Measurements from ENCODE around the gene CATSPERD.

The CATSPERD gene

GRCh38 chr19:5719961-5720790 lies at the start of gene CATSPERD, which contains the start of gene LONP1:
CATSPERD (plus strand) TSS chr19:5720637; CDS start chr19:5720738, 101 bp downstream.
LONP1 (minus strand) TSS chr19:5720146; CDS start chr19:5720132, 14 bp downstream.
- DNase-seq = peak; percentile 94

- DNase-seq = no peak
Measured at GRCh38 chr19:5671600-5671999, 48.8 kb upstream of the CATSPERD start.

GRCh38 chr19:5672708-5673459 lies 47.6 kb upstream of the CATSPERD start:
- DNase-seq = no peak

- DNase-seq = no peak
Measured at GRCh38 chr19:5673752-5674151, 46.7 kb upstream of the CATSPERD start.

- no peak for DNase-seq
Measured at GRCh38 chr19:5674714-5675113, 45.7 kb upstream of the CATSPERD start.

- DNase-seq = no peak
Measured at GRCh38 chr19:5676105-5676771, 44.2 kb upstream of the CATSPERD start.

GRCh38 chr19:5676772-5677105 lies 43.7 kb upstream of the CATSPERD start:
- no peak for DNase-seq

GRCh38 chr19:5677136-5677535 lies 43.3 kb upstream of the CATSPERD start:
- DNase-seq = no peak

- no peak for DNase-seq
Measured at GRCh38 chr19:5677580-5677979, 42.9 kb upstream of the CATSPERD start.

- DNase-seq = no peak
Measured at GRCh38 chr19:5678071-5678718, 42.2 kb upstream of the CATSPERD start.

- no peak for DNase-seq
Measured at GRCh38 chr19:5679289-5680083, 41.0 kb upstream of the CATSPERD start.

- no peak for DNase-seq
Measured at GRCh38 chr19:5680084-5680436, 40.4 kb upstream of the CATSPERD start.

GRCh38 chr19:5680437-5681368 lies 39.7 kb upstream of the CATSPERD start, which contains the start of the genes HSD11B1L and MICOS13:
HSD11B1L (plus strand) TSS chr19:5681027; CDS start chr19:5684833, 3,806 bp downstream.
MICOS13 (minus strand) TSS chr19:5680516; CDS start chr19:5680486, 30 bp downstream.
- peak; percentile 96 for DNase-seq

- no peak for DNase-seq
Measured at GRCh38 chr19:5681391-5682106, 38.9 kb upstream of the CATSPERD start.

GRCh38 chr19:5682107-5682482 lies 38.3 kb upstream of the CATSPERD start:
- DNase-seq = no peak

GRCh38 chr19:5683177-5683886 lies 37.1 kb upstream of the CATSPERD start:
- DNase-seq = no peak

- DNase-seq = no peak
Measured at GRCh38 chr19:5684694-5685430, 35.6 kb upstream of the CATSPERD start.

GRCh38 chr19:5686326-5686646 lies 34.2 kb upstream of the CATSPERD start:
- no peak for DNase-seq
